Esophagus (tissue), 2 donors: ENCODE data around the gene POLRMT. TPM values are rescaled to one million over a fixed set of nuclear protein-coding genes. Genes with fewer than 3 reads are reported as not detected.
"Not testable (repeated sequence)": the region's sequence is repeated elsewhere in the genome, so short reads cannot be mapped to it uniquely, and the experiment has no call there.

Source experiments
- H3K27ac ChIP-seq, 2 donors: one replicate each; pipeline ENCODE4 v1.5.1; 2013; ENCODE audit warnings: low read depth in 2 of 2, mild to moderate bottlenecking in 2 of 2, inconsistent platforms in 1 of 2, low read length in 1 of 2, moderate library complexity in 1 of 2
- H3K27me3 ChIP-seq, 2 donors: one replicate each; pipeline ENCODE4 v1.6.1; 2013; ENCODE audit warnings: low read length in 2 of 2, control low read depth in 1 of 2, mild to moderate bottlenecking in 1 of 2; ENCODE audit not compliant: insufficient read depth in 2 of 2, control insufficient read depth in 1 of 2
- H3K36me3 ChIP-seq, 2 donors: one replicate each; pipeline ENCODE4 v1.6.1; 2013; ENCODE audit warnings: low read length in 1 of 2; ENCODE audit not compliant: control insufficient read depth in 2 of 2, insufficient read depth in 2 of 2
- H3K4me1 ChIP-seq, 2 donors: one replicate each; pipeline ENCODE4 v1.6.1; 2013; ENCODE audit warnings: low read length in 1 of 2; ENCODE audit not compliant: control insufficient read depth in 2 of 2, insufficient read depth in 2 of 2
- H3K4me3 ChIP-seq, 2 donors: one replicate each; pipeline ENCODE4 v1.5.1; 2013; ENCODE audit warnings: low read length in 2 of 2, mild to moderate bottlenecking in 2 of 2, low read depth in 1 of 2, moderate library complexity in 1 of 2
- H3K9me3 ChIP-seq, 2 donors: one replicate each; pipeline ENCODE4 v1.6.1; 2013; ENCODE audit warnings: mild to moderate bottlenecking in 2 of 2, low read depth in 1 of 2, low read length in 1 of 2, moderate library complexity in 1 of 2; ENCODE audit not compliant: control insufficient read depth in 2 of 2, insufficient read depth in 1 of 2
- WGBS, 2 donors: extraction: QIAGEN DNeasy Blood & Tissue Kit; methylation state at CpG; one replicate each; pipeline ENCODE4 v1.1.7; 2013; 5-methylcytosine and 5-hydroxymethylcytosine counted together
- polyA plus RNA-seq, 2 donors: library from polyadenylated mRNA; stranded (reverse); fragments of 200-250 nt; gene quantifications; one replicate each; pipeline ENCODE4 v1.2.3, GENCODE V29; 2013
- donor health status: healthy with polysubstance abuse.
- donor health status: Bipolar disorder and iron deficiency.

Gene POLRMT
- polyA plus RNA-seq, 2 donors, result 35.6 to 56.1 TPM

DNA sequence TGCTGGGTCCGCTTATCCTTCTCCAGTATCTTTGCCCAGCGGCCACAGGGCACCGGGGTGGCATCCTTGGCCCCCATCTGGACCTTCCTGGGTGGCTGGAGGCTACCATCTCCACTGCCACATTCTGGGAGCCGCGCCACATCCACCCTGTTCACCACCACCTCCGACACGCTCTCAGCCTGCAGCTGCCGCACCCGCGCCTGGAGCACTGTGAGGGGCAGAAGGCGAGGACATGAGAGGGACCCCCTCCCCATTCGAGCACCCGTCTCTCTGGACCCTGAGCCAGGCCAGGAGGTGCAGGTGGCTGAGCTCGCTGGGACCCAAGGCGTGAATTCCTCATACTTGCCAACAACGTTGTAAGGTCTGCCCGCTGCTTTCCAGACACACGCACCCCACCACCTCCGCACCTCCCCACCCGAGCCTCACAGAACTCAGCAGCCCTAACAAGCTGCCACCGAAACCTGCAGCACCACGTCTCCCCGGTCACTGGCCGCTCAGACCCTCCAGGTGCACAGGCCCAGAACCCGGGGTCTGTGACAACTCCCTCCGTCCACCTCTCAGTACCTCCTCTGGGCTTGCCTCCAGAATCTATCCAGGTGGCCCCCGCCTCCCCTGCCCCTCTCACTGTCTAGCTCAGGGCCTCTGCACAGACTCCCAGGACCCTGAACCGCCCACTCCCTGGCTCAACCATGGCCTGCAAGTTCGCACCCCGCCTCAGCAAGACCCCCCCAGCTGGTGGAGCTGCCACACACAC is 3.2 kb downstream of the POLRMT start:
- 92 to 93% methylated on average over 30 of the region's 30 CpGs for WGBS, 2 donors
- H3K36me3 ChIP-seq, result peaks cover 0 to 23% of the 10 kb centered on the region in 2 donors
- H3K27me3 ChIP-seq, result no peaks in the 10 kb centered on the region
- H3K4me1 ChIP-seq, result peaks cover 3 to 12% of the 10 kb centered on the region in 2 donors
- H3K4me3 ChIP-seq, result no peak overlapping the region
- H3K27ac ChIP-seq, result no peak overlapping the region
- H3K9me3 ChIP-seq, result no peaks in the 10 kb centered on the region

GRCh38 chr19:629515-629914 is 3.8 kb downstream of the POLRMT start:
- peaks cover 0 to 29% of the 10 kb centered on the region in 2 donors for H3K36me3 ChIP-seq
- 77 to 80% methylated on average over 25 of the region's 25 CpGs for WGBS, 2 donors

DNA sequence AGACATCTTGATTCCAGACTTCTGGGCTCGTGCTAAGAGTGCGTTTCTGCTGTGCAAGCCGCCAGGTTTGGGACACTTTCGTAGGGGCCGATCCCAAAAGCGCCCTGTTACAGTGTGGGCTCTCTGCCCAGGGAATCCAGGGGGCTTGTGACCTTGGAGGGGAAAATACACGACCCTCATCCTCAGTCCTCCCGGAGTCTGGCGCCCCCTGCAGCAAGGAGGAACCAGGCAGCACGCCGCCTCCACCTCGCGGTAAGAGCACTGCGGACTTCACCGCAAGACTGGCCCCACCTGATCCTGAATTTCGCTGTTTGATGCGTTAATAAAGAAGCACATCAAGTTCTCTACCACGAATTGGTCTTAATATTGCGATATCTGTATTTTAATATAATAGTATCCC is 5.2 kb downstream of the POLRMT start:
- Histone ChIP-seq H3K4me3 (no peak overlapping the region), H3K27ac (no peak overlapping the region), H3K4me1 (peaks cover 3 to 7% of the 10 kb centered on the region in 2 donors), H3K27me3 (no peaks in the 10 kb centered on the region), H3K9me3 (no peaks in the 10 kb centered on the region), H3K36me3 (peaks cover 0 to 39% of the 10 kb centered on the region in 2 donors)
- 89 to 90% methylated on average over 19 of the region's 19 CpGs for WGBS, 2 donors

More at GRCh38 chr19:629515-629914, 3.8 kb downstream of the POLRMT start:
- not testable (repeated sequence) for H3K9me3 ChIP-seq, H3K27ac ChIP-seq, H3K27me3 ChIP-seq, H3K4me3 ChIP-seq
- H3K4me1 ChIP-seq, result peaks cover 3 to 12% of the 10 kb centered on the region in 2 donors

DNA sequence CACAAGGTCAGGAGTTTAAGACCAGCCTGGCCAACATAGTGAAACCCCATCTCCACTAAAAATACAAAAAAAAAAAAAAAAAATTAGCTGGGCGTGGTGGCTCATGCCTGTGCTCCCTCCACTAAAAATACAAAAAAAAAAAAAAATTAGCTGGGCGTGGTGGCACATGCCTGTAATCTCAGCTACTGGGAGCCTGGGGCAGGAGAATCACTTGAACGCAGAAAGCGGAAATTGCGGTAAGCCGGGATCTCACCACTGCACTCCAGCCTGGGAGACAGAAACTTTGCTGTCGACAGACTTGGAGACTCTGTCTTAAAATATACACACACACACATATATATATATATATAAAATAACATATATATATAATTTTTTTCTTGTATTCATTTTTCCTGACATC is 6.8 kb downstream of the POLRMT start:
- not testable (repeated sequence) for H3K27me3 ChIP-seq, H3K4me3 ChIP-seq, H3K9me3 ChIP-seq, H3K27ac ChIP-seq, H3K4me1 ChIP-seq
- 49 to 77% methylated on average over 7 of the region's 7 CpGs for WGBS, 2 donors
- H3K36me3 ChIP-seq, result peaks cover 0 to 53% of the 10 kb centered on the region in 2 donors

DNA sequence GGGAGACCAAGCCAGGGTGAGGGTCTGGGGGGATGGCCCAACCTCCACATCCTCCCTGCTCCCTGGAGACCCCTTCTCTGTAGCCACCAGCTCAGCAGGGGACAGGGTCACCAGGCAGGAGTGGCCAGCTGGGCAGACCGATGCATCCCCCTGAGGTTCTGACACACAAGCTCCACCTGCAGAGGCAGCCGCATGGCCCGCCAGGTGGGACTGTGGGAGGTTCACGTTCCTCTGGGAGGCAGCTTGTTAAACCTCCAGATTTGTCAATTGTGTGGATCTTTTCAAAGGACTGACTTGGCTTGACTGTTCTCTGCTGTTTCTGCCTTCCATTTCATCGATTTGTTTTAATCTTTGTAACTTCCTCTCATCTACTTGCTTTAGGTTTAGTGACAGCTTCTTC is 8.1 kb downstream of the POLRMT start:
- 88 to 92% methylated on average over 5 of the region's 5 CpGs for WGBS, 2 donors
- no peaks in the 10 kb centered on the region for H3K9me3 ChIP-seq
- no peak overlapping the region for H3K27ac ChIP-seq
- no peaks in the 10 kb centered on the region for H3K27me3 ChIP-seq
- no peaks in the 10 kb centered on the region for H3K4me1 ChIP-seq
- H3K4me3 ChIP-seq, result no peak overlapping the region
- H3K36me3 ChIP-seq, result peaks cover 0 to 63% of the 10 kb centered on the region in 2 donors

DNA sequence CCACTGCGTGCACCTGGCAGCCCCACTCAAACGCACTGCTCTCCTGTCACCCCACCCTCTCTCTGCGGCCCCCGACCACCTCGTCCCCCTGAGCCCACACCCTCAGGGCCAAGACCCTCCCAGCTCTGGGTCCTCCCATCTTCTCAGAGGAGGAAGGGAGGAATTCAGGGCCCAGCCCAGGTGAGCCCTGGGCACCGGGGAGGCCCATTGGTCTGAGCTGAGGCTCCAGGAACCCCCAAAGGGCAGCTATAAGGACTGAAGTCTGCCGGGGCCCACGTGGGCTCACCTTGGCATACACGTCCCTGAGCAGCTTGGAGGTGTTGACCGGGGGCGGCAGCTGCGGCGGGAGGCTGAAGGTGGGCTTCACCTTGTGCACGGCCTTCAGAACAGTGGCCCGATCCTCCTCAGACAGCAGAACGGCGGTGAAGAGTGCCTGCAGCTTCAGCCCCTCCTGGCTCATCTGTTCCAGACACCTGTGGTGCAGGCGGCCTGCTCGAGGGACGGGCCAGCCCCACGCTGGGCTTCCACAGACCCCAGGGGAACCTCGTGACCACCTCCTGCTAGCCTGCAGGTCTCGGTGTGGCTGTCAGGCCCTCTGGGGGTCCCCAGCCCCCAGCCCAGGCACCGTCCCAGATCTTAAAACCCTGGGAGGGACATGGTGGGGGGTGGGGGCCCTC is 8.8 kb downstream of the POLRMT start:
- Histone ChIP-seq H3K4me1 (no peaks in the 10 kb centered on the region), H3K27me3 (no peaks in the 10 kb centered on the region), H3K27ac (no peak overlapping the region), H3K9me3 (no peaks in the 10 kb centered on the region), H3K36me3 (peaks cover 0 to 62% of the 10 kb centered on the region in 2 donors), H3K4me3 (no peak overlapping the region)
- WGBS, 2 donors, result 94 to 96% methylated on average over 22 to 24 of the region's 24 CpGs

DNA sequence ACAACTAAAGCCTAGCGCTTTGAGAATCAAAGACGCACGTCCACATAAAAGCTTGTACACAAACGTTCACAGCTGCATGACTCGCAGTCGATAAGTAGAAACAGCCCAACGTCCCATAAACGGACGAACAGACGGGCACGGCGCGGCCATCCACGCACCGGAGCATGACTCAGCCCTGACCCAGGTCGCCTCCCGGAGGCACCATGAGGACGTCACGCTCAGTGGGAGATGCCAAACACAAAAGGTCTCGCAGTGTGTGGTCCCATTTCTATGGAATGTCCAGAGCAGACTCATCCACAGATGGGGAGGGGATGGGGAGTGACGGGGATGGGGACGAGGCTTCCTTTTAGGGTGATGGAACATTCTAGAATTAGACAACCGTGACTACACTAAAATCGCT is 9.4 kb downstream of the POLRMT start:
- Histone ChIP-seq H3K9me3 (no peaks in the 10 kb centered on the region), H3K4me1 (no peaks in the 10 kb centered on the region), H3K27ac (no peak overlapping the region), H3K36me3 (peaks cover 0 to 63% of the 10 kb centered on the region in 2 donors), H3K27me3 (no peaks in the 10 kb centered on the region), H3K4me3 (no peak overlapping the region)
- WGBS, 2 donors, result 75 to 83% methylated on average over 24 of the region's 24 CpGs

- 92 to 95% methylated on average over 44 of the region's 44 CpGs for WGBS, 2 donors
- Histone ChIP-seq H3K9me3 (no peaks in the 10 kb centered on the region), H3K27ac (no peak overlapping the region)
Observed at GRCh38 chr19:623175-623916, 10.0 kb downstream of the POLRMT start.

DNA sequence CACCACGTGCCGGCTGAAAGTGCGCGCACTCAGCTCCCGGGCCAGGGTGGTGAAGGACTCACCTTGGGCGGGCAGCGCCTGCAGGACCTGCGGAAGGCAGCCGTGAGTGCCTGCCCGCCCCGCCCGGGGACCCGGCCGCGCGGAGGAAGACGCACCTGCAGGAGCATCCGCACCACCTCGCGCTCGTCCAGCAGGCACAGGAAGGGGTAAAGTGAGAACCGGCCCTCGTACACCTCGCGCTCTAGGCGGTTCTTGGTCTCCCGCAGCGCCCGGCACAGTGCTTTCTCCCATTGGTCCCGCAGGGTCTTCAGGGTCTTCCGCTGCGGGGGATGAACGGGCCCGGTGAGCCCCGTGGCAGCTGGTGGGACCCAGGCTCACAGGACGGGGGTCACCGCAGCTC is 10.7 kb downstream of the POLRMT start:
- 94 to 95% methylated on average over 37 of the region's 37 CpGs for WGBS, 2 donors
- H3K4me3 ChIP-seq, result no peak overlapping the region
- H3K27ac ChIP-seq, result no peak overlapping the region
- no peaks in the 10 kb centered on the region for H3K4me1 ChIP-seq
- no peaks in the 10 kb centered on the region for H3K27me3 ChIP-seq
- peaks cover 0 to 2% of the 10 kb centered on the region in 2 donors for H3K9me3 ChIP-seq
- peaks cover 0 to 68% of the 10 kb centered on the region in 2 donors for H3K36me3 ChIP-seq

More at GRCh38 chr19:623175-623916, 10.0 kb downstream of the POLRMT start:
- Histone ChIP-seq H3K4me1 (no peaks in the 10 kb centered on the region), H3K4me3 (no peak overlapping the region), H3K27me3 (no peaks in the 10 kb centered on the region), H3K36me3 (peaks cover 0 to 67% of the 10 kb centered on the region in 2 donors)
